KMS-11 (cell line): Measurements from ENCODE around the gene CLN6.
"Not testable (repeated sequence)": the region's sequence is repeated elsewhere in the genome, so short reads cannot be mapped to it uniquely, and the experiment has no call there.

Experiments
- H2AFZ ChIP-seq: fragments of 200-600 bp; sonication (generic); 2 replicates; pipeline ENCODE4 v1.6.1; 2016; ENCODE audit warnings: antibody characterized with exemption, mixed run types, low read depth
- H3K27ac ChIP-seq: fragments of 200-600 bp; sonication (generic); 2 replicates; pipeline ENCODE4 v1.6.1; 2016; ENCODE audit warnings: mild to moderate bottlenecking, mixed run types
- H3K27me3 ChIP-seq: fragments of 200-600 bp; sonication (generic); 2 replicates; pipeline ENCODE4 v1.6.1; 2017; ENCODE audit warnings: mild to moderate bottlenecking, low read depth, mixed run types, moderate library complexity; ENCODE audit not compliant: insufficient read depth
- H3K36me3 ChIP-seq: fragments of 200-600 bp; sonication (generic); 2 replicates; pipeline ENCODE4 v1.6.1; 2017; ENCODE audit warnings: mild to moderate bottlenecking, mixed run types; ENCODE audit not compliant: insufficient read depth
- H3K4me1 ChIP-seq: fragments of 200-600 bp; sonication (generic); 2 replicates; pipeline ENCODE4 v1.6.1; 2016; ENCODE audit warnings: mild to moderate bottlenecking, low read depth, mixed run types; ENCODE audit not compliant: poor library complexity, severe bottlenecking
- H3K4me2 ChIP-seq: fragments of 200-600 bp; sonication (generic); 2 replicates; pipeline ENCODE4 v1.7.0; 2016; ENCODE audit warnings: mild to moderate bottlenecking, mixed run types
- H3K4me3 ChIP-seq: fragments of 200-600 bp; sonication (generic); IDR thresholded peaks from 2 replicates; pipeline ENCODE4 v1.6.1; 2017; ENCODE audit warnings: low read depth, low read length, mixed read lengths; ENCODE audit not compliant: insufficient read depth
- H3K79me2 ChIP-seq: fragments of 200-600 bp; sonication (generic); 2 replicates; pipeline ENCODE4 v1.6.1; 2016; ENCODE audit warnings: low read depth, mixed run types; ENCODE audit not compliant: insufficient read depth
- H3K9ac ChIP-seq: fragments of 200-600 bp; sonication (generic); 2 replicates; pipeline ENCODE4 v1.6.1; 2016; ENCODE audit warnings: mild to moderate bottlenecking, mixed run types
- H4K20me1 ChIP-seq: fragments of 200-600 bp; sonication (generic); 2 replicates; pipeline ENCODE4 v1.6.1; 2016; ENCODE audit warnings: mild to moderate bottlenecking, mixed run types; ENCODE audit not compliant: insufficient read depth
- TF ChIP-seq, protein P1 (sequence below): fragments of 200-600 bp; sonication (generic); conservative IDR thresholded peaks from 2 replicates; pipeline ENCODE4 v1.6.1; 2017; ENCODE audit warnings: low read depth, mild to moderate bottlenecking, antibody characterized with exemption, low read length, moderate library complexity, mixed read lengths

The CLN6 gene

DNA sequence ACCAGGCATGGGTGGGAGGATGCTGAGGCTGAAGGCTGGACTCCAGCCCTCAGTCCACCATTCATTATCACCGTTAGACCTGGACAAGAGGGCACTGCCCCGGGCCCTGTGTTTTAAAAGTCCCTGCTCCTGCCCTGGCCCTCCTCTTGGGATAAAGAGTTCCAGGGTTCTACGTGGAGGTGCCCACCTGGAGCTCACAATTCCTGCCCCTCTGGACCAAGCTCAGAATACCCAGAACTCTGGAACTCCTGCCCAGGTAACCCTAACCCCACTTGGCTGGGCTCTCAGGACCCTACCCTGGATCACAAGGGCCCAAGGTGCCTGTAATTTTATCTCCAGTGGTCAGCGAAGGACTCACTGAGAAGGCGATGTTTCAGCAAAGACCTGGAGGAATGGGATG lies 25.6 kb downstream of the CLN6 start:
- H3K9ac ChIP-seq, result no peak overlapping the region
- no peak overlapping the region for H2AFZ ChIP-seq
- H3K79me2 ChIP-seq, result no peaks in the 10 kb centered on the region; the same call in 1 of the 2 replicates
- no peak overlapping the region for H3K4me3 ChIP-seq
- H3K27me3 ChIP-seq, result no peaks in the 10 kb centered on the region
- no peaks in the 10 kb centered on the region for H3K36me3 ChIP-seq
- no peak overlapping the region for H3K4me2 ChIP-seq
- H4K20me1 ChIP-seq, result no peaks in the 10 kb centered on the region
- no peaks in the 10 kb centered on the region for H3K4me1 ChIP-seq
- TF ChIP-seq, protein P1, sequence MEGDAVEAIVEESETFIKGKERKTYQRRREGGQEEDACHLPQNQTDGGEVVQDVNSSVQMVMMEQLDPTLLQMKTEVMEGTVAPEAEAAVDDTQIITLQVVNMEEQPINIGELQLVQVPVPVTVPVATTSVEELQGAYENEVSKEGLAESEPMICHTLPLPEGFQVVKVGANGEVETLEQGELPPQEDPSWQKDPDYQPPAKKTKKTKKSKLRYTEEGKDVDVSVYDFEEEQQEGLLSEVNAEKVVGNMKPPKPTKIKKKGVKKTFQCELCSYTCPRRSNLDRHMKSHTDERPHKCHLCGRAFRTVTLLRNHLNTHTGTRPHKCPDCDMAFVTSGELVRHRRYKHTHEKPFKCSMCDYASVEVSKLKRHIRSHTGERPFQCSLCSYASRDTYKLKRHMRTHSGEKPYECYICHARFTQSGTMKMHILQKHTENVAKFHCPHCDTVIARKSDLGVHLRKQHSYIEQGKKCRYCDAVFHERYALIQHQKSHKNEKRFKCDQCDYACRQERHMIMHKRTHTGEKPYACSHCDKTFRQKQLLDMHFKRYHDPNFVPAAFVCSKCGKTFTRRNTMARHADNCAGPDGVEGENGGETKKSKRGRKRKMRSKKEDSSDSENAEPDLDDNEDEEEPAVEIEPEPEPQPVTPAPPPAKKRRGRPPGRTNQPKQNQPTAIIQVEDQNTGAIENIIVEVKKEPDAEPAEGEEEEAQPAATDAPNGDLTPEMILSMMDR, result no peak
- no peak overlapping the region for H3K27ac ChIP-seq

DNA sequence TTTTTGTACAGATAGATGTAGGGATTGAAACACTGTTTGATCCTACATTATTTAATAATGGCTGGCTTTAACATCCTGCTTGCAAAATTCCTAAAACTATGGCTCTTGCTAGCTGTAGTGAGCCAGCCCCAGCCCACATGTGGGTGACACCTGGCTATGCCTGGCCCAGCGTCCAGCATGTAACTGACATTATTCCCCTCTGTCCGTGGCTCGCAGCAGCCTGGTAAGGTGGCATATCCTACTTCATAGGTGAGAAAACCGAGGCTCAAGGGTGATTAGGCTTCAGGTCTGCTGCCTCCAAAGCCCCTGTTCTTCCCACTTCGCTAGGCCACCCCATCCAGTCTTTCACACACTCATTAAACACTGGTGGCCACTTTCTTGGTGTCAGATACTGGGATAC lies 26.0 kb downstream of the CLN6 start:
- TF ChIP-seq, protein P1, result no peak
- no peaks in the 10 kb centered on the region for H3K36me3 ChIP-seq
- no peak overlapping the region for H2AFZ ChIP-seq
- no peak overlapping the region for H3K9ac ChIP-seq
- H3K27ac ChIP-seq, result no peak overlapping the region
- no peak overlapping the region for H3K4me3 ChIP-seq
- H3K27me3 ChIP-seq, result no peaks in the 10 kb centered on the region
- H3K4me1 ChIP-seq, result no peaks in the 10 kb centered on the region
- H3K4me2 ChIP-seq, result no peak overlapping the region
- H3K79me2 ChIP-seq, result no peaks in the 10 kb centered on the region
- no peaks in the 10 kb centered on the region for H4K20me1 ChIP-seq

DNA sequence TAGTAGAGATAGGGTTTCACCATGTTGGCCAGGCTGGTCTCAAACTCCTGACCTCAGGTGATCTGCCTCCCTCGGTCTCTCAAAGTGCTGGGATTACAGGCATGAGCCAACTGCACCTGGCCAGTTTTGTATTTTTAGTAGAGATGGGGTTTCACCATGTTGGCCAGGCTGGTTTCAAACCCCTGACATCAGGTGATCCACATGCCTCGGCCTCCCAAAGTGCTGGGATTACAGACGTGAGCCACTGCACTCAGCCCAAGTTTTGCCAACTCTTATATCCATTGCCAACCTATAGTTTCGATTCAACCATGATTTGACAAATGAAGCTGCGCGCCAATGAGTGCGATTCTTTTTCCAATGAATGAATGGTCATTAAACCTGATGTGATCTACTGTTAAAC lies 26.5 kb downstream of the CLN6 start:
- not testable (repeated sequence) for H3K27me3 ChIP-seq, H4K20me1 ChIP-seq, H3K36me3 ChIP-seq, H3K79me2 ChIP-seq, H3K9ac ChIP-seq, H2AFZ ChIP-seq, H3K4me3 ChIP-seq, H3K27ac ChIP-seq, H3K4me2 ChIP-seq, H3K4me1 ChIP-seq

DNA sequence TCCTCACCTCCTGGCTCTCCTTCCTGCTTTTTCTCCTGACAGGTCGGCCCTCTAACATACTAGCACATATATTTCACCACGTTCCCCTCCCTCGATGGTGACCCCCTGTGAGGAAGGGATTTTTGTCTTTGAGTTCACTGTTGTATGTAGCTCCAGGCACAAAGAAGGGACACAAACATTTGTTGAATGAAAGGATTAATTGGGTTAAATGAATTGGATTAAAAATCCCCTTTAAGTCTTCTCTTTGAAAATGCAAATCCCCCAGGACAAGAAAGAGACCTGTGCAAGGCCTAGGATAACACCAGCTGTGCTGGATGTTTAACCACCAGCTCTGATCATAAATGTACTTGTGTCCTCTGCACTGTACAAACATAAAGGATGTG lies 27.7 kb downstream of the CLN6 start:
- Histone ChIP-seq H2AFZ (no peak overlapping the region), H3K36me3 (no peaks in the 10 kb centered on the region), H3K9ac (no peak overlapping the region), H3K4me1 (no peaks in the 10 kb centered on the region), H3K27me3 (no peaks in the 10 kb centered on the region), H3K27ac (no peak overlapping the region), H3K79me2 (no peaks in the 10 kb centered on the region), H4K20me1 (no peaks in the 10 kb centered on the region), H3K4me3 (no peak overlapping the region), H3K4me2 (no peak overlapping the region)
- TF ChIP-seq, protein P1, result no peak

DNA sequence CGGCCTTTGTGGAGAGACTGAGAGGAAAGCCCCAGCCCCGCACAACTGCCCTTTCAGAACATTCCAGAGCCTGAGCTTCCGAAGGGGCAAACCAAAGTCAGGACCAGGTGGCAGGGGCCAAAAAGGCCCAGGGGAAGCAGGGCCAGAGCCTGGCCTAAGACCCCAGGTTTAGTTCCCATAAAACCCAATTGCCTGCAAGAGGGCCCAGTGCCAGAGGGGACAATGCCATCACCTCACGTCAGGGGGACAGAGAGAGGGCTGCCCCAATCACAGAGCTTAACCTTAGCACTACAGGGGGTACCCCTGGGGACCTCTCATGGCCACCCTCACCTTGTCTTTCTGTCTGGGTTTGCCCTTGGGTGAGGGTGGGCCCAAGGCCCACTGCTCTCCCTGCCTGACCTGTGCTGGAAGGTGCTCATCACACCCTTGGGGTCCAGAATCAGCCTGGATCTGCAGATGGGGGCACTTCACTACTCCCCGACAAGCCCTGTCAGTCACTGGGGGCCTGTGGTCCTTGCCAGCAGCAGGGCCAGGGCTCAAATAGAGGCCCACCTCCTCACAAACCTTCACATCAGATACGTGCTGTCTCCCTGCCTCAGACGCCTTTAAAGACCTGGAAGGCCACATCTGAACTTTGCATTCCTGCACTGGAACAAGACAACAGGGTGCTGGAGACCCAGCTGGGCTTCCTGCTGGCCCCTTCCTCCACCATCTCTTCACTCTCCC lies 28.2 kb downstream of the CLN6 start:
- H3K79me2 ChIP-seq, result no peaks in the 10 kb centered on the region
- TF ChIP-seq, protein P1, result no peak
- H4K20me1 ChIP-seq, result no peaks in the 10 kb centered on the region
- no peaks in the 10 kb centered on the region for H3K27me3 ChIP-seq
- no peaks in the 10 kb centered on the region for H3K36me3 ChIP-seq
- H3K4me3 ChIP-seq, result no peak overlapping the region
- no peak overlapping the region for H2AFZ ChIP-seq
- no peaks in the 10 kb centered on the region for H3K4me1 ChIP-seq
- H3K9ac ChIP-seq, result no peak overlapping the region
- no peak overlapping the region for H3K4me2 ChIP-seq
- no peak overlapping the region for H3K27ac ChIP-seq
